IMR-90 (cell line): ENCODE measurements around the gene CDHR2. TPM values are rescaled to one million over a fixed set of nuclear protein-coding genes. Genes with fewer than 3 reads are reported as not detected.

Source experiments
- ATAC-seq: fragments of 200-7000 bp; cut with Tn5 transposase; 2 replicates; pipeline ENCODE4 v1.9.1; 2020; ENCODE audit warnings: low read depth, mild to moderate bottlenecking, moderate library complexity
- BruUV-seq: library from RNA; stranded (reverse); fragments of 400-500 nt; replicated peaks from 2 replicates; lab custom pipeline; 2021; lab: Mats Ljungman, UMichigan
- CTCF ChIA-PET: fragments of 300-600 bp; formaldehyde crosslinking; extraction: SDS; loops from one replicate; lab custom pipeline; 2021; ENCODE audit warnings: antibody characterized with exemption; lab: Yijun Ruan, JAX
- POLR2A ChIA-PET: fragments of 300-600 bp; sonication (Branson Sonifier 250); formaldehyde crosslinking; loops from one replicate; lab custom pipeline; 2022; ENCODE audit warnings: antibody characterized with exemption; ENCODE audit not compliant: unreplicated experiment; lab: Charles Lee
- DNase-seq: peaks from one replicate; pipeline ENCODE4 v3.0.0; 2013
- H2AFZ ChIP-seq: replicated peaks from 2 replicates; pipeline ENCODE3; 2013; ENCODE audit warnings: low read length, mild to moderate bottlenecking; ENCODE audit not compliant: poor library complexity
- H2AK5ac ChIP-seq: 2 replicates; pipeline ENCODE4 v1.6.1; 2013; ENCODE audit warnings: low read depth, low read length, inconsistent platforms
- H2AK9ac ChIP-seq: replicated peaks from 2 replicates; pipeline ENCODE3; 2013; ENCODE audit warnings: mild to moderate bottlenecking, low read depth, low read length, moderate library complexity; ENCODE audit not compliant: poor library complexity
- H2BK120ac ChIP-seq: 2 replicates; pipeline ENCODE4 v1.6.1; 2013; ENCODE audit warnings: low read depth, low read length, inconsistent platforms
- H2BK15ac ChIP-seq: 3 replicates; pipeline ENCODE4 v1.6.1; 2013; ENCODE audit warnings: low read depth, low read length, inconsistent platforms
- H2BK20ac ChIP-seq: 2 replicates; pipeline ENCODE4 v1.6.1; 2013; ENCODE audit warnings: low read depth, mild to moderate bottlenecking, inconsistent platforms, low read length, moderate library complexity
- H2BK5ac ChIP-seq: 2 replicates; pipeline ENCODE4 v1.6.1; 2013; ENCODE audit warnings: mild to moderate bottlenecking, low read depth, low read length, inconsistent platforms; ENCODE audit not compliant: poor library complexity, severe bottlenecking
- H3K14ac ChIP-seq: replicated peaks from 2 replicates; pipeline ENCODE4 v1.6.1; 2013; ENCODE audit warnings: low read depth, low read length, inconsistent platforms
- H3K18ac ChIP-seq: 2 replicates; pipeline ENCODE4 v1.6.1; 2013; ENCODE audit warnings: low read depth, low read length, control low read depth
- H3K23ac ChIP-seq: 2 replicates; pipeline ENCODE4 v1.6.1; 2013; ENCODE audit warnings: low read depth, low read length, inconsistent platforms
- H3K27ac ChIP-seq: 2 replicates; pipeline ENCODE4 v1.5.1; 2013; ENCODE audit warnings: mild to moderate bottlenecking, control low read depth, low read length; ENCODE audit not compliant: insufficient read depth
- H3K27me3 ChIP-seq: 2 replicates; pipeline ENCODE4 v1.6.1; 2013; ENCODE audit warnings: low read length; ENCODE audit not compliant: control insufficient read depth, insufficient read depth
- H3K36me3 ChIP-seq: 2 replicates; pipeline ENCODE4 v1.6.1; 2013; ENCODE audit warnings: low read length, mixed read lengths; ENCODE audit not compliant: control insufficient read depth, insufficient read depth
- H3K4ac ChIP-seq: 2 replicates; pipeline ENCODE4 v1.6.1; 2013; ENCODE audit warnings: low read depth, low read length, inconsistent platforms
- H3K4me1 ChIP-seq: 2 replicates; pipeline ENCODE4 v1.6.1; 2013; ENCODE audit warnings: low read length, mixed read lengths; ENCODE audit not compliant: control insufficient read depth, insufficient read depth
- H3K4me2 ChIP-seq: 2 replicates; pipeline ENCODE4 v1.6.1; 2013; ENCODE audit warnings: low read depth, mild to moderate bottlenecking, control low read depth, low read length, moderate library complexity
- H3K4me3 ChIP-seq: 2 replicates; pipeline ENCODE4 v1.5.1; 2013; ENCODE audit warnings: low read depth, mild to moderate bottlenecking, control low read depth, low read length, moderate library complexity; ENCODE audit not compliant: insufficient read depth
- H3K56ac ChIP-seq: 2 replicates; pipeline ENCODE4 v1.6.1; 2013; ENCODE audit warnings: low read length, inconsistent platforms; ENCODE audit not compliant: insufficient read depth; ENCODE audit errors: extremely low read depth
- H3K79me1 ChIP-seq, 2 experiments: 2 replicates each; pipeline ENCODE4 v1.6.1; 2013; ENCODE audit warnings: low read length in 2 of 2, inconsistent platforms in 1 of 2, low read depth in 1 of 2
- H3K9ac ChIP-seq: 2 replicates; pipeline ENCODE4 v1.6.1; 2013; ENCODE audit warnings: low read depth, low read length, control low read depth
- H3K9me1 ChIP-seq: 2 replicates; pipeline ENCODE4 v1.6.1; 2013; ENCODE audit warnings: low read length, inconsistent platforms; ENCODE audit not compliant: insufficient read depth
- H3K9me3 ChIP-seq: 2 replicates; pipeline ENCODE4 v1.6.1; 2013; ENCODE audit warnings: low read length; ENCODE audit not compliant: control insufficient read depth, insufficient read depth
- H4K20me1 ChIP-seq: 2 replicates; pipeline ENCODE4 v1.6.1; 2013; ENCODE audit warnings: low read length, inconsistent platforms; ENCODE audit not compliant: insufficient read depth
- H4K5ac ChIP-seq: 2 replicates; pipeline ENCODE4 v1.6.1; 2013; ENCODE audit warnings: mild to moderate bottlenecking, low read depth, low read length, control low read depth
- H4K8ac ChIP-seq, 2 experiments: 2 replicates each; pipeline ENCODE4 v1.6.1; 2013; ENCODE audit warnings: low read depth in 2 of 2, low read length in 2 of 2, control low read depth in 1 of 2, inconsistent platforms in 1 of 2
- H4K91ac ChIP-seq: 2 replicates; pipeline ENCODE4 v1.6.1; 2013; ENCODE audit warnings: low read depth, low read length, inconsistent platforms; ENCODE audit not compliant: insufficient read depth
- NFE2L2 ChIP-seq: fragments of 150-350 bp; IDR thresholded peaks from 2 replicates; pipeline ENCODE4 v1.6.1; 2016; ENCODE audit warnings: low read depth, mild to moderate bottlenecking, low read length
- WGBS, 2 experiments: methylation state at CpG; one replicate each; pipeline versions ENCODE4 v1.1.5 to v1.1.7; 2013; ENCODE audit warnings: missing lambda C conversion rate in 2 of 2; ENCODE audit not compliant: insufficient read length in 1 of 2; ENCODE audit errors: extremely low coverage in 2 of 2; 5-methylcytosine and 5-hydroxymethylcytosine counted together
- dilution Hi-C: fragments of 300-500 bp; cut with HindIII; formaldehyde crosslinking; loops from one replicate; pipeline ENCODE4 v1.14.3; 2018; ENCODE audit warnings: low sequenced_read_pairs; ENCODE audit not compliant: unreplicated experiment
- in situ Hi-C: fragments of 300-500 bp; cut with MboI; formaldehyde crosslinking; loops from 3 replicates; pipeline ENCODE4 v1.14.3; 2019; ENCODE audit warnings: low sequenced_read_pairs, inconsistent platforms, mixed read lengths
- intact Hi-C: fragments of 100-400 bp; cut with micrococcal nuclease; formaldehyde crosslinking; loops from 2 replicates; pipeline ENCODE4 v1.10.0; 2022
- polyA plus RNA-seq, 3 experiments: library from polyadenylated mRNA; depleted of rRNA; stranded (reverse); fragments of >200 nt; gene quantifications; 2 replicates each; pipeline ENCODE4 v1.2.3, GENCODE V29; 2012; ENCODE audit warnings: low replicate concordance in 1 of 3
- total RNA-seq: library from RNA; depleted of rRNA; stranded (reverse); fragments of >200 nt; gene quantifications from 2 replicates; pipeline ENCODE4 v1.2.3, GENCODE V29; 2012

Gene CDHR2
- total and polyA plus RNA-seq, 2 of the 4 experiments (the other 2 are of a cell fraction): not detected

DNA sequence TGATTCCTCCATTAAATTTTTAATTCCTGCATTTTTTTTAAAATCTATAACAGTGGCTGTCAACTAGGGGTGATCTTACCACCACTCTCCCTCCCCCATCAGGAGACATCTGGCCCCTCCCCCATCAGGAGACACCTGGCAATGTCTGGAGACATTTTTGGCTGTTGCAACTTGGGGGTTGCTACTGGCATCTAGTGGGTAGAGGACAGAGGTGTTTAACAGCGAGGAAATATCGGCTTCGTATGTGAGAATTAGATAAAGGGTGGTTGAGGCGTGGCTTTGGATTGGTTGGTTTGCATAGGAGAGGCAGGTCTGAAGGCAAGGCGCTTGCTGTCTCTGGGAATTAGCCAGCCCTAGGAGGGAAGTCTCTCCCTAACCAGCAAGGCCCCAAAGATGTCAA, 10.5 kb downstream of the CDHR2 start:
- Histone ChIP-seq H3K79me1 (no peaks in the 10 kb centered on the region), H3K18ac (no peak overlapping the region), H4K8ac (no peak overlapping the region), H3K23ac (no peak overlapping the region), H3K56ac (no peak overlapping the region), H2AK9ac (no peak overlapping the region), H3K14ac (no peak overlapping the region), H2BK5ac (no peak overlapping the region), H3K4ac (no peak overlapping the region), H3K4me3 (no peak overlapping the region), H3K9me3 (peaks cover 3% of the 10 kb centered on the region), H2AK5ac (no peak overlapping the region), H3K36me3 (no peaks in the 10 kb centered on the region), H4K20me1 (no peaks in the 10 kb centered on the region), H3K9ac (no peak overlapping the region), H2BK120ac (no peak overlapping the region), H3K27me3 (peaks cover 17% of the 10 kb centered on the region; the same call in 1 of the 2 replicates), H2BK20ac (no peak overlapping the region), H3K4me2 (no peak overlapping the region), H4K91ac (no peak overlapping the region), H2AFZ (no peak overlapping the region), H3K4me1 (no peaks in the 10 kb centered on the region), H2BK15ac (no peak overlapping the region), H4K5ac (no peak overlapping the region), H3K9me1 (no peaks in the 10 kb centered on the region), H3K27ac (no peak overlapping the region)
- no peak for TF ChIP-seq NFE2L2
- intact Hi-C loops: no loop called here
- no peak for ATAC-seq
- POLR2A ChIA-PET: no interaction called here
- in situ Hi-C loops: loop anchor here (25.0 kb wide), 1 partner anchor 822 kb away; no protein-coding TSS in a partner anchor
- dilution Hi-C loops: no loop called here
- no TSS peak for BruUV-seq
- no peak for DNase-seq
- CTCF ChIA-PET: no interaction called here
- WGBS, 2 experiments: no CpG with 5 or more reads among the region's 5 CpGs
